GM12891 (cell line): ENCODE results near the gene TMEM61.

Experiments used
- POLR2A ChIP-seq: IDR thresholded peaks from 2 replicates; pipeline ENCODE4 v1.6.1; 2011; ENCODE audit warnings: low read depth, low read length, control low read depth
- POLR2AphosphoS5 ChIP-seq: IDR thresholded peaks from 2 replicates; pipeline ENCODE4 v1.6.1; 2011; ENCODE audit warnings: low read depth, low read length, control low read depth
- POU2F2 ChIP-seq: IDR thresholded peaks from 2 replicates; pipeline ENCODE4 v1.6.1; 2011; ENCODE audit warnings: low read depth, mild to moderate bottlenecking, control low read depth, low read length, moderate library complexity
- TAF1 ChIP-seq: IDR thresholded peaks from 2 replicates; pipeline ENCODE4 v1.6.1; 2011; ENCODE audit warnings: low read depth, low read length, control low read depth

GRCh38 chr1:54968551-54968950, 11.9 kb upstream of the TMEM61 start:
- TF ChIP-seq POLR2A = no peak
- TF ChIP-seq POU2F2 = no peak
- TF ChIP-seq POLR2AphosphoS5 = no peak
- TF ChIP-seq TAF1 = no peak
